ENCODE results near the gene NAP1L1. TPM values are rescaled to one million over a fixed set of nuclear protein-coding genes. Genes with fewer than 3 reads are reported as not detected.

NAP1L1 gene
- total and polyA plus RNA-seq, 2 donors, result 334 to 358 TPM

GRCh38 chr12:76041406-76041805 is 43.1 kb downstream of the NAP1L1 start:
- no peak overlapping the region for H3K4me3 ChIP-seq (ENCODE audit: low read depth, low read length)
- H3K4me1 ChIP-seq (ENCODE audit: insufficient read depth), result no peaks in the 10 kb centered on the region
- peaks cover 2% of the 10 kb centered on the region for H3K36me3 ChIP-seq (ENCODE audit: insufficient read depth)
- WGBS, result 91% methylated on average over 2 of the region's 2 CpGs
- DNase-seq (ENCODE audit: extremely low spot score), result no peak
- H3K27ac ChIP-seq (ENCODE audit: low read depth), result no peak overlapping the region

GRCh38 chr12:76040461-76040860 is 44.0 kb downstream of the NAP1L1 start:
- no peaks in the 10 kb centered on the region for H3K4me1 ChIP-seq (ENCODE audit: insufficient read depth)
- DNase-seq (ENCODE audit: extremely low spot score), result no peak
- 88% methylated on average over 4 of the region's 4 CpGs for WGBS

GRCh38 chr12:76038176-76038575 is 46.3 kb downstream of the NAP1L1 start:
- 52% methylated on average over 2 of the region's 2 CpGs for whole genome bisulfite sequencing
- no peak for DNase-seq (ENCODE audit: extremely low spot score)
- H3K4me3 ChIP-seq (ENCODE audit: low read depth, low read length), result no peak overlapping the region

More at GRCh38 chr12:76040461-76040860, 44.0 kb downstream of the NAP1L1 start:
- Histone ChIP-seq H3K4me3 (ENCODE audit: low read depth, low read length) (no peak overlapping the region), H3K36me3 (ENCODE audit: insufficient read depth) (peaks cover 2% of the 10 kb centered on the region), H3K27ac (ENCODE audit: low read depth) (no peak overlapping the region)

GRCh38 chr12:76037130-76038103 is 47.1 kb downstream of the NAP1L1 start:
- H3K36me3 ChIP-seq (ENCODE audit: insufficient read depth), result no peaks in the 10 kb centered on the region
- 31% methylated on average over 13 of the region's 13 CpGs for WGBS
- DNase-seq (ENCODE audit: extremely low spot score), result no peak
- no peaks in the 10 kb centered on the region for H3K4me1 ChIP-seq (ENCODE audit: insufficient read depth)
- no peak overlapping the region for H3K27ac ChIP-seq (ENCODE audit: low read depth)
- H3K4me3 ChIP-seq (ENCODE audit: low read depth, low read length), result no peak overlapping the region

More at GRCh38 chr12:76038176-76038575, 46.3 kb downstream of the NAP1L1 start:
- Histone ChIP-seq H3K27ac (ENCODE audit: low read depth) (no peak overlapping the region), H3K4me1 (ENCODE audit: insufficient read depth) (no peaks in the 10 kb centered on the region), H3K36me3 (ENCODE audit: insufficient read depth) (peaks cover 2% of the 10 kb centered on the region)

GRCh38 chr12:76035045-76035444 is 49.4 kb downstream of the NAP1L1 start:
- H3K4me1 ChIP-seq (ENCODE audit: insufficient read depth), result no peaks in the 10 kb centered on the region
- no peaks in the 10 kb centered on the region for H3K36me3 ChIP-seq (ENCODE audit: insufficient read depth)
- DNase-seq (ENCODE audit: extremely low spot score), result no peak
- no peak overlapping the region for H3K4me3 ChIP-seq (ENCODE audit: low read depth, low read length)
- 80% methylated on average over 3 of the region's 3 CpGs for WGBS
- no peak overlapping the region for H3K27ac ChIP-seq (ENCODE audit: low read depth)

DNA sequence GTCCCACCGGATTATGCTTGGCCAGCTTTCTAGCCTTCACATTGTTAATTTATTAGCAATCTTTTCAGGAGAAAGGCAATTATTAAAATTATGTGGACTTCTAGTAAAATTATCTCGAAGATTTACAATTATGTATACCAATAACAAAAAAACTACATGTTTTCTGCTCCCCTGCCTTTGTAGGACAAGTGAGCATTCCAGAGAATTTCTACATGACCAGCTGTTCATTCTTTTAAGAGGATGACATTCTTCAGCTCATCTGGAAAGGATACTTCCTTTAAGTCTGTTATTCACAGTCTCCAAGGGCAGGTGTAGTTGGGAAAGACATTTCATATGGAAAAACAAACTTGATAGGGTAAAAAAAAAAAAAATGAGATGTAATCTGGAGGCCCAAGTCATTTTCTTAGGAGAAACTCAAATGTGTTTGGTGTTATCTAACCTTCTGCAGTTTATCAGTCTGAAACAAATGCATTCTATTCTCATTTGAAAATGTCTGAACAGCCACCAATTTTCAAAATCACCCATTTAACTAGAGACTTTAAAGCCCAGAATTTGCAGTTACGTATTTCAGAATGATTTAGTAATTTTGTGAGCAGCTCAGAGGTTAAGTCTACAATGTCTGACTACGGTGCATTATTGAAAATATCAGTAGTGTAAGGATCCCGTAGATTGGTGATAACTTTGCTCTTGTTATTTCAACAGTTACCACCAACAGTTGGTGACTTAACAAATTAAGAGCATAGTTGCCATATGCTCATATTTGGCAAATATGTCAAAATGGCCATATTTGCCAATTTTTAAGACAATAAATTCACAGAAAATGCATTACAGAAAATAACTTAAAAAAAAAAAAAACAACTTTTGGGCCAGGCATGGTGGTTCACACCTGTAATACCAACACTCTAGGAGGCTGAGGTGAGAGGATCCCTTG is 51.1 kb downstream of the NAP1L1 start:
- Histone ChIP-seq H3K4me3 (ENCODE audit: low read depth, low read length) (peak overlapping the region; percentile 63), H3K4me1 (ENCODE audit: insufficient read depth) (no peaks in the 10 kb centered on the region), H3K27ac (ENCODE audit: low read depth) (no peak overlapping the region), H3K36me3 (ENCODE audit: insufficient read depth) (no peaks in the 10 kb centered on the region)
- no peak for DNase-seq (ENCODE audit: extremely low spot score)
- 78% methylated on average over 5 of the region's 5 CpGs for WGBS

DNA sequence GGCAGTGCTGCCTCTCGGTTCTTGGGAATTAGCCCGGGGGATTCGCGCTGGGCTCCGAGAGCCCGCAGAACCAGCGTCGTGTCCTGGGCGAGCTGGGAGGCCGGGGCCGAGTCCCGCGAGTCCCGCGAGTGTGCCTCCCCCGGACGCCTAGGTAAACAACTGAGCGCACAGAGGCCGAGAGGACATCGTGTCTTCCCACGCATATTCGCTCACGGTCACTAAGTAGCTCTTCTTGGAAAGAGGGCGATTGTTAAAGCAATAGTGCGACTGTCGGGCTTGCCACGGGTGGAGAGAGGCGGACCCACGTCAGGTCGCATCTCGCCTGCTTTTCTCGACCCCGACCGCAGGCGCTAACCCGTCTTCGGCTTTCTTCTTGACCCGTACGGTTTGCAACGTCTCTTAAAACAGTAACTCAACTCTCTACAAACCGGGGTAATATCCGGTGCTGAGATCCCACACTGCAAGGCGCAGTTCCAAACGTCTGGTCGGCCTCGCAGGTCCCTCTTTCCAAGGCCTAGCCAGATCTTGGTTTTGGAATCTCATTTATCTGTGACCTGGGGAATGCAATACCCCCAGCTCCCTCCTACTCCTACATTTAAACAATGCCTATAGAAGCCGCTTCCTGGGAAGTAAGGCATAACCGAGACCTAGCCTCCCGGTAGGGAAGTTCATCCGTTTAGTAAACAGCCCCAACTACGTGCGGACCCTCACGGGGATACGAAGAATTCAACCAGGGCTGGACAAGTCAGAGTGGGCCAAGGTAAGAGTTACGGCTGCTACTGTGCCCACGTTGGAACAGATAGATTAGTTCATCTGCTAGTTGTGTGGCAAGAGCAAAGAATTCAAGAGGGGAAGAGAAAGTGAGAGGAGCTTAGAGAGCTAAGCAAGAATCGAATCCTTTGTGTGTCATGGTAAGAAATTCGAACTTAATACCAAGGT is 52.2 kb downstream of the NAP1L1 start:
- H3K36me3 ChIP-seq (ENCODE audit: insufficient read depth), result no peaks in the 10 kb centered on the region
- WGBS, result 4% methylated on average over 58 of the region's 58 CpGs
- peak overlapping the region; percentile 63 for H3K4me3 ChIP-seq (ENCODE audit: low read depth, low read length)
- H3K27ac ChIP-seq (ENCODE audit: low read depth), result peak overlapping the region; percentile 95
- DNase-seq (ENCODE audit: extremely low spot score), result no peak
- H3K4me1 ChIP-seq (ENCODE audit: insufficient read depth), result no peaks in the 10 kb centered on the region

- WGBS, result under 1% methylated on average over 67 of the region's 67 CpGs
- Histone ChIP-seq H3K4me3 (ENCODE audit: low read depth, low read length) (peak within 1 kb of the TSS; percentile 63), H3K4me1 (ENCODE audit: insufficient read depth) (no peaks in the 10 kb centered on the region), H3K36me3 (ENCODE audit: insufficient read depth) (no peaks in the 10 kb centered on the region), H3K27ac (ENCODE audit: low read depth) (peak within 1 kb of the TSS; percentile 95)
- peak; percentile 88 for DNase-seq (ENCODE audit: extremely low spot score)
These were observed 53.0 kb downstream of the NAP1L1 start, which contains the start of gene PHLDA1 for GRCh38 chr12:76031414-76032042. Gene PHLDA1 (minus strand): TSS chr12:76031776.

DNA sequence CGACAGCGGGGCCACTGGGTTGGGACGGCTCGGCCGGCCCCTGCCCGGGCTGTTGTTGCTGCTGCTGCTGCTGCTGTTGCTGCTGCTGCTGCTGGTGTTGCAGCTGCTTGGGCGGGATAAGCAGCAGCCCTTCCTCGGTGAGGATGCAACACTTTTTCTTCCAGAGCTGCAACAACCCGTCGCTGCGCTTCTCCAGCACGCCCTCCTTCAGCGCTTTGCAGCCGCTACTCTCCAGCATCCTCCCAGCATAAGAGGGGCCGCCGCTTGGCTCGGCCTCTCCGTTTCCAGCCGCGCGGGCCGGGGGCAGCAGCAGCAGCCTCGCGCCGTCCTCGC is 53.4 kb downstream of the NAP1L1 start:
- H3K4me3 ChIP-seq (ENCODE audit: low read depth, low read length), result peak overlapping the region; percentile 63
- no peak for DNase-seq (ENCODE audit: extremely low spot score)
- under 1% methylated on average over 26 of the region's 26 CpGs for WGBS
- no peaks in the 10 kb centered on the region for H3K36me3 ChIP-seq (ENCODE audit: insufficient read depth)
- H3K4me1 ChIP-seq (ENCODE audit: insufficient read depth), result no peaks in the 10 kb centered on the region
- peak overlapping the region; percentile 57 for H3K27ac ChIP-seq (ENCODE audit: low read depth)

DNA sequence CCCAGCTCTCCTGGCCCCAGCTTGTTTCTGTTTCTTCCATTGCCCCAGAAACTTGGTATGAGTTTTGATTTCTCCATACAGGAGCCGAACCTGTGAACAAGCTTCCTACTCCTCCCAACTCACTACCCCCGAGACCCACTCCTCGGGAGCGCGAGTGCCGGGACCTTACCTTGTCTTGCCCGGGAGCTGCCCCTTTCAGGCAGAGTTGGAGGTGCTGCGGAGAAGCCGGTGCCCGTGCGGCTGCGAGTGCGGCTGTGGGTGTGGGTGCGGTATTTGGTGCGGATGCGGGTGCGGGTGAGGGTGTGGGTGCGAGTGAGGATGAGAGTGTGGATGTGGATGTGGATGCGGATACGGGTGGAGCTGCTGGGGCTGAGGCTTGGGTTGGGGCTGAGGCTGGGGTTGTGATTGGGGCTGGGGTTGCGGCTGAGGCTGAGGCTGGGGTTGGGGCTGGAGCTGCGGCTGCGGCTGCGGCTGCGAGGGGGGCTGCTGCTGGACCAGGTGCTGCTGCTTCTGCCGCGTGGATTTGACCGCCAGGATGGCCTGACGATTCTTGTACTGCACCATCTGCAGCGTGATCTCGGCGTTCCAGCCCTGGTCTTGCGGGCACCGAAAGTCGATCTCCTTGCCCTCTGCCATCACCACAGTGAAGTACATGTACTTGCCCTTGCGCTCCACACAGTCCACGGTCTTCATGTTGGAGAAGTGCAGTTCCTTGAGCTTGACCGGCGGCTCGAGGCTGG is 54.0 kb downstream of the NAP1L1 start:
- H3K36me3 ChIP-seq (ENCODE audit: insufficient read depth), result no peaks in the 10 kb centered on the region
- H3K4me3 ChIP-seq (ENCODE audit: low read depth, low read length), result peak overlapping the region; percentile 63
- under 1% methylated on average over 40 of the region's 40 CpGs for WGBS
- DNase-seq (ENCODE audit: extremely low spot score), result no peak
- H3K4me1 ChIP-seq (ENCODE audit: insufficient read depth), result no peaks in the 10 kb centered on the region
- peak overlapping the region; percentile 3 for H3K27ac ChIP-seq (ENCODE audit: low read depth)

GRCh38 chr12:76029982-76030340 is 54.5 kb downstream of the NAP1L1 start:
- 1% methylated on average over 22 of the region's 22 CpGs for WGBS
- H3K4me1 ChIP-seq (ENCODE audit: insufficient read depth), result no peaks in the 10 kb centered on the region
- peak overlapping the region; percentile 63 for H3K4me3 ChIP-seq (ENCODE audit: low read depth, low read length)
- no peak for DNase-seq (ENCODE audit: extremely low spot score)
- H3K27ac ChIP-seq (ENCODE audit: low read depth), result peak overlapping the region; percentile 3
- no peaks in the 10 kb centered on the region for H3K36me3 ChIP-seq (ENCODE audit: insufficient read depth)

Data from urinary bladder (tissue), 4 donors.